ENCODE data around the gene HAPSTR1. TPM values are rescaled to one million over a fixed set of nuclear protein-coding genes. Genes with fewer than 3 reads are reported as not detected.

Gene HAPSTR1
- polyA plus RNA-seq, 3 donors, result 7.2 to 58.9 (median 11.1) TPM

DNA sequence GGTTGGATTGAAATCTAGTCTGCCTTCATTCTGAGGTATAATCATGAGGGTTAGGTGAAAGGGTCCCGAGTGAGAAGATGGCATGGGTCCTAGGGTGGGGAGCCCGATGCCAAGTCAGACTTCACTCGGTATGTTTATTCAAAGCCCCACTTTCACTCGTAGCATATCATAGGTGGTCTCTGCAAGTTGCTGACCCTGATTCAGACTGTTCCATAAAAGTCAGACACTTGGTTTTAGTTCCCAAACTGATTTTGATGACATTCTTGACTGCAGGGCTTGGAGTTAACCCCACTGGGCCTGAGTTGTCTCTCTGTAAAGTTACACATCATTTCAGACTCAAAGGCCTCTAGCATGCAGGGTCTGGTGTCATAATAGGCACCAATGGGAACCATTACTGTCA is 17.8 kb downstream of the HAPSTR1 start:
- H3K27ac ChIP-seq (ENCODE audit: low read depth in 1 of 2, low read length in 2 of 2), result peak overlapping the region in 1 of 2 donors; percentile 40
- Mint-ChIP-seq H3K36me3 (peaks cover 63 to 75% of the 10 kb centered on the region in 2 donors), H3K4me3 (no peak overlapping the region), H3K9me3 (no peaks in the 10 kb centered on the region), H3K27me3 (ENCODE audit: low read depth in 3 of 3) (no peaks in the 10 kb centered on the region), H3K27ac (peak overlapping the region; percentile 12 to 88 (median 77)), H3K4me1 (peaks cover 80% of the 10 kb centered on the region)
- no peak overlapping the region for H3K4me3 ChIP-seq (replicated peaks in 1 of 3; ENCODE audit: low read depth in 2 of 3, low read length in 3 of 3)
- H3K9me3 ChIP-seq (replicated peaks in 1 of 2; ENCODE audit: control insufficient read depth in 1 of 2, insufficient read depth in 1 of 2, low read length in 2 of 2), result no peaks in the 10 kb centered on the region
- H3K27me3 ChIP-seq (ENCODE audit: control insufficient read depth in 2 of 2, insufficient read depth in 2 of 2, low read length in 2 of 2), result no peaks in the 10 kb centered on the region
- no peak overlapping the region for H3K9ac ChIP-seq (ENCODE audit: insufficient read depth, low read length, poor library complexity, severe bottlenecking)
- DNase-seq, result no peak
- H3K4me1 ChIP-seq (ENCODE audit: control insufficient read depth in 1 of 2, insufficient read depth in 2 of 2, low read length in 2 of 2), result peaks cover 53 to 69% of the 10 kb centered on the region in 2 donors
- peaks cover 100% of the 10 kb centered on the region for H4K20me1 ChIP-seq (ENCODE audit: insufficient read depth, low read length)
- 88% methylated on average over 4 of the region's 4 CpGs for WGBS (ENCODE audit: insufficient coverage)
- peak overlapping the region; percentile 6 for H3K4me2 ChIP-seq (replicated peaks; ENCODE audit: extremely low read depth, low read length, poor library complexity, severe bottlenecking)
- no peak overlapping the region for H2AFZ ChIP-seq (ENCODE audit: insufficient read depth, low read depth, low read length, poor library complexity, severe bottlenecking)
- TF ChIP-seq, protein P1, sequence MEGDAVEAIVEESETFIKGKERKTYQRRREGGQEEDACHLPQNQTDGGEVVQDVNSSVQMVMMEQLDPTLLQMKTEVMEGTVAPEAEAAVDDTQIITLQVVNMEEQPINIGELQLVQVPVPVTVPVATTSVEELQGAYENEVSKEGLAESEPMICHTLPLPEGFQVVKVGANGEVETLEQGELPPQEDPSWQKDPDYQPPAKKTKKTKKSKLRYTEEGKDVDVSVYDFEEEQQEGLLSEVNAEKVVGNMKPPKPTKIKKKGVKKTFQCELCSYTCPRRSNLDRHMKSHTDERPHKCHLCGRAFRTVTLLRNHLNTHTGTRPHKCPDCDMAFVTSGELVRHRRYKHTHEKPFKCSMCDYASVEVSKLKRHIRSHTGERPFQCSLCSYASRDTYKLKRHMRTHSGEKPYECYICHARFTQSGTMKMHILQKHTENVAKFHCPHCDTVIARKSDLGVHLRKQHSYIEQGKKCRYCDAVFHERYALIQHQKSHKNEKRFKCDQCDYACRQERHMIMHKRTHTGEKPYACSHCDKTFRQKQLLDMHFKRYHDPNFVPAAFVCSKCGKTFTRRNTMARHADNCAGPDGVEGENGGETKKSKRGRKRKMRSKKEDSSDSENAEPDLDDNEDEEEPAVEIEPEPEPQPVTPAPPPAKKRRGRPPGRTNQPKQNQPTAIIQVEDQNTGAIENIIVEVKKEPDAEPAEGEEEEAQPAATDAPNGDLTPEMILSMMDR (IDR thresholded peaks at IDR 0.05), result no peak
- H3K36me3 ChIP-seq (replicated peaks in 1 of 2; ENCODE audit: control insufficient read depth in 1 of 2, insufficient read depth in 2 of 2, low read length in 2 of 2), result peaks cover 56 to 74% of the 10 kb centered on the region in 2 donors
- peaks cover 100% of the 10 kb centered on the region for H3K79me2 ChIP-seq (ENCODE audit: insufficient read depth, low read length)
- intact Hi-C loops (cut with micrococcal nuclease), result no loop called here

DNA sequence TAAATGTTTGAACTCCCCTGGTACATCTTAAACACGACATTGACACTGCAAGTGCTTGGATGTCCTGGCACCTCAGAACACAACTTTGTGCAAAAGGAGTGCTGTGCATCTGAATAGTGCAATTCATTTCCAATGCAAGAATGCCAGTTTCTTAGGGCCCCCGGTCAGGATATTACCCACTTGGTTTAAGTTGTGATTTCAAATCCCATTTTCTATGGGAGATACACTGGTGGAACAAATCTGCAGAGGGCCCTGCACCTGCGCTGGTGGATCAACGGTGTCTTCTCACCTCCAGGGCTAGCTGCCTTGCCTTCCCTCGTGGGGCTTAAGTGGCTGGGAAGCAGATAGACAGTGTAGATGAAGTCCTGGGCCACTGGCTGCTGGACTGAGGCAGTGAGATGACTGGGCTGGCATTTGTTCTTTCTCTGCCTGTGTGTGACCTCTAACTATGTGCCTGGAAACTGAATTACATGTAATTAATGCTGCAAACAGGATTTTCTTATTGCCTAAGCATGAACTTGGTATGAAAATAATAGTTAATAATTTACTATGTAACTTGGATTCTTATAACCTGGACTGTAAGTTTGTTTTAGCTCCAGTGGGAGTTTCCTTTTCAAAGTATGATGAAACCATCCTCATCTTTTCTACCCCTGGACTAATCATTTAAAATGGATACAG is 20.9 kb downstream of the HAPSTR1 start:
- DNase-seq, result no peak
- TF ChIP-seq, protein P1 (IDR thresholded peaks at IDR 0.05), result no peak
- Histone ChIP-seq H3K4me3 (replicated peaks in 1 of 3; ENCODE audit: low read depth in 2 of 3, low read length in 3 of 3) (no peak overlapping the region), H4K20me1 (ENCODE audit: insufficient read depth, low read length) (peaks cover 100% of the 10 kb centered on the region), H3K79me2 (ENCODE audit: insufficient read depth, low read length) (peaks cover 100% of the 10 kb centered on the region), H3K27me3 (ENCODE audit: control insufficient read depth in 2 of 2, insufficient read depth in 2 of 2, low read length in 2 of 2) (no peaks in the 10 kb centered on the region), H3K27ac (ENCODE audit: low read depth in 1 of 2, low read length in 2 of 2) (peak overlapping the region; percentile 11 to 71), H3K4me2 (replicated peaks; ENCODE audit: extremely low read depth, low read length, poor library complexity, severe bottlenecking) (peak overlapping the region; percentile 33), H3K36me3 (replicated peaks in 1 of 2; ENCODE audit: control insufficient read depth in 1 of 2, insufficient read depth in 2 of 2, low read length in 2 of 2) (peaks cover 42 to 72% of the 10 kb centered on the region in 2 donors), H3K9me3 (replicated peaks in 1 of 2; ENCODE audit: control insufficient read depth in 1 of 2, insufficient read depth in 1 of 2, low read length in 2 of 2) (no peaks in the 10 kb centered on the region), H3K4me1 (ENCODE audit: control insufficient read depth in 1 of 2, insufficient read depth in 2 of 2, low read length in 2 of 2) (peaks cover 54 to 70% of the 10 kb centered on the region in 2 donors), H2AFZ (ENCODE audit: insufficient read depth, low read depth, low read length, poor library complexity, severe bottlenecking) (no peak overlapping the region), H3K9ac (ENCODE audit: insufficient read depth, low read length, poor library complexity, severe bottlenecking) (no peak overlapping the region)
- WGBS (ENCODE audit: insufficient coverage), result 100% methylated on average over 3 of the region's 5 CpGs
- peak overlapping the region in 1 of 2 donors; percentile 45 for H3K4me3 Mint-ChIP-seq
- H3K9me3 Mint-ChIP-seq, result no peaks in the 10 kb centered on the region
- peaks cover 65 to 76% of the 10 kb centered on the region in 2 donors for H3K36me3 Mint-ChIP-seq
- intact Hi-C loops (cut with micrococcal nuclease), result loop anchor here in 1 of 2 donors (10.0 kb wide), 1 partner anchor 478 kb away; no protein-coding TSS in a partner anchor
- peak overlapping the region; percentile 71 to 94 (median 87) for H3K27ac Mint-ChIP-seq
- H3K27me3 Mint-ChIP-seq (ENCODE audit: low read depth in 3 of 3), result no peaks in the 10 kb centered on the region
- peaks cover 76% of the 10 kb centered on the region for H3K4me1 Mint-ChIP-seq

Data from CD14-positive monocyte (primary cell).